Muscle of leg (tissue), 11 donors: Measurements from ENCODE around the gene PRPF38B. TPM values are rescaled to one million over a fixed set of nuclear protein-coding genes. Genes with fewer than 3 reads are reported as not detected.
"Not testable (repeated sequence)": the region's sequence is repeated elsewhere in the genome, so short reads cannot be mapped to it uniquely, and the experiment has no call there.

ENCODE experiments used
- DNase-seq: peaks from one replicate; pipeline ENCODE4 v3.0.0; 2013
- H3K27ac ChIP-seq: one replicate; pipeline ENCODE4 v1.5.1; 2013; ENCODE audit warnings: mild to moderate bottlenecking, low read length, control low read depth
- H3K27me3 ChIP-seq: one replicate; pipeline ENCODE4 v1.6.1; 2013; ENCODE audit warnings: low read length; ENCODE audit not compliant: control insufficient read depth, insufficient read depth
- H3K36me3 ChIP-seq: one replicate; pipeline ENCODE4 v1.6.1; 2013; ENCODE audit warnings: low read length; ENCODE audit not compliant: control insufficient read depth, insufficient read depth
- H3K4me1 ChIP-seq: one replicate; pipeline ENCODE4 v1.6.1; 2013; ENCODE audit warnings: low read length; ENCODE audit not compliant: control insufficient read depth, insufficient read depth
- H3K4me3 ChIP-seq: one replicate; pipeline ENCODE4 v1.5.1; 2013; ENCODE audit warnings: low read length, control low read depth
- H3K9me3 ChIP-seq: replicated peaks from 2 replicates; pipeline ENCODE4 v1.6.1; 2013; ENCODE audit warnings: low read depth, low read length; ENCODE audit not compliant: control insufficient read depth
- WGBS: methylation state at CpG from one replicate; pipeline ENCODE4 v1.1.5; 2013; ENCODE audit warnings: missing lambda C conversion rate; ENCODE audit not compliant: insufficient coverage; 5-methylcytosine and 5-hydroxymethylcytosine counted together
- polyA plus RNA-seq, 8 donors: library from polyadenylated mRNA; unstranded; fragments of 120-200 nt; gene quantifications; one replicate each; pipeline versions ENCODE4 v1.2.1 to v1.2.3, GENCODE V29; 2013; ENCODE audit warnings: inconsistent platforms in 1 of 8, low replicate concordance in 1 of 8; ENCODE audit not compliant: insufficient read length in 8 of 8, insufficient read depth in 1 of 8
- total RNA-seq: library from RNA; stranded (reverse); fragments of 120-200 nt; gene quantifications from one replicate; pipeline ENCODE4 v1.2.4, GENCODE V29; 2013

The PRPF38B gene
- total and polyA plus RNA-seq, 9 donors, result 13.7 to 55.8 (median 43.6) TPM

DNA sequence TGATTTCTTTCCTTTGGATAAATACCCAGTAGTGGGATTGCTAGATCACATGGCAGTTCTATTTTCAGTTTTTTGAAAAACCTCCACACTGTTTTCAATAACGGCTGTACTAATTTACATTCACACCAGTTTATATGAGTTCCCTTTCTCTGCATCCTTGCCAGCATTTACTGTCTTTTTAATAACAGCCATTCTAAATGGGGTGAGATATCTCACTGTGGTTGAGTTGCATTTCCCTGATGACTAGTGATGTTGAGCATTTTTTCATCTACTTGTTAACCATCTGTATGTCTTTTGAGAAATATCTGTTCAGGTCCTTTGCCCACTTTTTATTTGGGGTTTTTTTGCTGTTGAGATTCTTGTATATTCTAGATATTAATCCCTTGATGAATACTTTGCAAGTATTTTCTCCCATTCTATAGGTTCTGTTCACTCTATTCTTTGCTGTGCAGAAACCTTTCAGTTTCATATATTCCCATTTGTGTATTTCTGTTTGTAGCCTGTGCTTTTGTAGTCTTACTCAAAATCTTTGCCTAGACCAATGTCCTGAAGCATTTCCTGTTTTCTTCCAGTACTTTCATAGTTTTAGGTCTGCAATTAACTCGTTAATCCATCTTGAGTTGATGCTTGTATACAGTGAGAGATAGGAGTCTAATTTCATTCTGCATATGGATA, 38.5 kb upstream of the PRPF38B start:
- no CpG with 5 or more reads among the region's 2 CpGs for WGBS
- H3K27ac ChIP-seq, result no peak overlapping the region
- H3K27me3 ChIP-seq, result no peaks in the 10 kb centered on the region
- H3K9me3 ChIP-seq, result no peaks in the 10 kb centered on the region
- no peaks in the 10 kb centered on the region for H3K4me1 ChIP-seq
- H3K36me3 ChIP-seq, result peaks cover 9% of the 10 kb centered on the region
- H3K4me3 ChIP-seq, result no peak overlapping the region
- DNase-seq, result no peak

DNA sequence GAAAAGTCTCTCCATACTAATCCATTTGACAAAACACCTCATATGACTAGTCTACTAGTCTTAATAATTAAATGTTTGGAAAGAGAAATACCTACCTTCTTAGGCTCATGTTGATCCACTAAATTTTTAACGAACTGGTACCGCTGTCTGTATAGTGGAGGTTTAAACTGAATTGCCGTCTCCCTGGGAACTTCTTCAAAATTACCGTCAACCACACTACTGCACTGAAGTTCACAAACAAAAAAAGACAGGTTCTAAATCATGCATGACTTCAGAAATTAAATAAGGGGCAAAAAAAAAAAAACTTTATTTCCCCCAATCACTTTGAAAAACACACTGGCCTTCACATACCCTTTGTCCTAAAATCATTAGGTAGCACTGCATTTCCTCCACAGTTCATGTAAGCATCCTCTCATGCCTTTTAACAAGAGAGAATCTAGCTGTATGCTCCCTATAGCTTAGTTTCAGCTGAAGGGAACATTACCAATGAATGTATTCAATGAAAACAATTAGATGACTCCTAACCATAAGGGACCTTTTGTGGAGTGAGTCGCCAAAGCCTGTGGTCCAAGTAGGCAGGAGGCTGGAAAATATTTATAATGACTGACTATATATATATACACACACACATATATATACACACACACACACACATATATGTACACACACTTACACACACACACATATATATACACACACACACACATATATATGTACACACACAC, 34.6 kb upstream of the PRPF38B start:
- Histone ChIP-seq H3K4me1 (peaks cover 9% of the 10 kb centered on the region), H3K27me3 (no peaks in the 10 kb centered on the region), H3K9me3 (no peaks in the 10 kb centered on the region), H3K4me3 (no peak overlapping the region), H3K27ac (no peak overlapping the region), H3K36me3 (no peaks in the 10 kb centered on the region)
- WGBS, result no CpG with 5 or more reads among the region's 5 CpGs
- DNase-seq, result no peak

DNA sequence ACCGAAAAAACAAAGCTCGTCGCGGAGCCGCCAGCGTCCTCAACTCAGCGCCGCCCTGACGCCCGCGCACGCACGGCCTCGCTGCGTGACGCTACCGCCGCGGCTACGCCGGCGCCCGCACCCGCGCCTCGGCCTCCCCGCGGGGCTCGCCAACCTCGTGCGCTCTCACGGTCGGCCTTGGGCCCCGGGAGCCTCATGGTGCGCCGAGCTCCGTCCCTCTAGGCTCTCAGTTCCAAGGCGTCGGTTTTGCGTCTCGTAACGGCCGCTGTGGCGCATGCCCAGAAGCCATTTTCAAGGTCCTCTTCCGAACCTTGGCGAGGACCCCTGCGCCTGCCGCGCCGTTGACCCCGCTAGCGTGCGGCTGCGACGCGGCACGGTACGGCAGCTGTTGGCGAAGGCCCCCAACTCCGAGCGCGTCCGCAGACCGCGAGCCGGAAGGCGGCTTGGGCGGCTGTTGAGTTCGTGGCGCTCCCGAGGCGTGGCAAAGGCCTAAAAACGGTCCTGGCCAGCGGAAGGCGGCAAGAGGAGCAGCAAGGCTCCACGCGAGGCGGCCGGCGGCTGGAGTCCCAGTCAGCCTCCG, 31.0 kb upstream of the PRPF38B start, which contains the start of gene HENMT1:
HENMT1 (minus strand) TSS at position 64 of the 580 bp plus-strand sequence. CDS start 1,209 bp downstream, outside the sequence.
- DNase-seq, result peak; percentile 90
- Histone ChIP-seq H3K27me3 (no peaks in the 10 kb centered on the region), H3K4me1 (peaks cover 9% of the 10 kb centered on the region), H3K9me3 (no peaks in the 10 kb centered on the region), H3K27ac (peak within 1 kb of the TSS; percentile 96), H3K36me3 (peaks cover 2% of the 10 kb centered on the region), H3K4me3 (peak within 1 kb of the TSS; percentile 65)
- WGBS, result under 1% methylated on average over 81 of the region's 81 CpGs

DNA sequence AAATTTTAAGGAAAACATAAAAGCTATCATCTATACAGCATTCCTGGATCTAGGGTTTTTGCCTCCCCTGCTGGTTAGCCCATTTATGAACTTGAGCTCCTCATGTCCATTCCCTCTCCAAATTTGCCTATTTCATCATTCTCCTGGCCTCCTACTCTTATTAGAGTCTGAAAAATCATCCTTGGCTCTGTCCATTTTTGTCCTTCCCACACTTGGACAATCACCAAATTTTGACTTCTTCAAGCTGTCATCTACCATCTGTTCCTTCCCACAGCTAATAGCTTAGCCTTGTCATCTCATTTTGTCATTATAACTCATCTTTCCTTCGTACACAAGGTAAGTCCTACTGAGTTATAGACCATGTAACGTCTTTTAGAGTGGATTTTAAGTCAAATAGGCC, 29.0 kb upstream of the PRPF38B start:
- Histone ChIP-seq H3K27me3 (no peaks in the 10 kb centered on the region), H3K9me3 (no peaks in the 10 kb centered on the region), H3K36me3 (peaks cover 3% of the 10 kb centered on the region), H3K27ac (no peak overlapping the region), H3K4me1 (peaks cover 9% of the 10 kb centered on the region), H3K4me3 (no peak overlapping the region)
- WGBS, result no CpG with 5 or more reads among the region's 2 CpGs
- DNase-seq, result peak; percentile 38

DNA sequence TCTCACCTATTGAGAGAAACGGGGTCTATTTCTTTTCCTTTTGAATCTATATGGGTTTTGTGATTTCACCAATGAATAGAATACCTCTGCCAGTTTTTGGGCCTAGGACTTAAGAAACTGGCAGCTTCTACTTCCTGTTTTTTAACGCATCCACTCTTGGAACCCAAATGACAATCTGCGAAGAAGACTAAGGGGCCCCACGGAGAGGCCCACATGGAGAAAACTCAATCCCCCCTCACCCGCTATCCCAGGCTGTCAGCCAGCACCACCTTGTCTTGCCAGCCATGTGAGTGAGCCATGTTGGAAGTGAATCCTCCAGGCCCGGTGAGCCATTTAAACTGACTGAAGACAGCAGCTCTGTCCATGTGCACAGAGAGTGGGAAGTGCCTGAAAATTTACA, 27.6 kb upstream of the PRPF38B start:
- WGBS, result 83% methylated on average over 1 of the region's 6 CpGs
- H3K4me1 ChIP-seq, result peaks cover 9% of the 10 kb centered on the region

DNA sequence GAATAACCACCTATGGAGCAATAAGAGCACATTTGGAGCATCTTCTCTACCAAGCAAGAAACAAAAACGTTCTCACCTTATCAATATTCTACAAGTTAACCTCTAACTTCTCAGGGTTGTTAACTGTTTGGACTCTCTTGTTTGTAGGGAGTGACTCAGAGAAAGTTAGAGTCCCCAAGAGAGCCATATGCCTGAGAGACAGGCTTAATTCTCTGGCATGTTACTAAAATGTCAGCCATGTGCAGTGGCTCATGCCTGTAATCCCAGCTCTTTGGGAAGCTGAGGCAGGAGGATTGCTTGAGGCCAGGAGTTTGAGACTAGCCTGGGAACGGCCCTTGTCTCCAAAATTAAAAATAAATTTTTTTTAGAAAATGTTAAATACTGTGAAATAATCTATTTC, 27.0 kb upstream of the PRPF38B start:
- Histone ChIP-seq H3K4me1 (peaks cover 9% of the 10 kb centered on the region), H3K36me3 (peaks cover 3% of the 10 kb centered on the region), H3K27me3 (no peaks in the 10 kb centered on the region), H3K9me3 (no peaks in the 10 kb centered on the region), H3K27ac (no peak overlapping the region), H3K4me3 (no peak overlapping the region)
- no peak for DNase-seq
- WGBS, result no CpG with 5 or more reads among the region's 2 CpGs

More for the DNA sequence above, 27.6 kb upstream of the PRPF38B start:
- H3K9me3 ChIP-seq, result no peaks in the 10 kb centered on the region
- H3K36me3 ChIP-seq, result peaks cover 3% of the 10 kb centered on the region
- no peaks in the 10 kb centered on the region for H3K27me3 ChIP-seq
- no peak overlapping the region for H3K4me3 ChIP-seq
- no peak for DNase-seq
- H3K27ac ChIP-seq, result no peak overlapping the region

DNA sequence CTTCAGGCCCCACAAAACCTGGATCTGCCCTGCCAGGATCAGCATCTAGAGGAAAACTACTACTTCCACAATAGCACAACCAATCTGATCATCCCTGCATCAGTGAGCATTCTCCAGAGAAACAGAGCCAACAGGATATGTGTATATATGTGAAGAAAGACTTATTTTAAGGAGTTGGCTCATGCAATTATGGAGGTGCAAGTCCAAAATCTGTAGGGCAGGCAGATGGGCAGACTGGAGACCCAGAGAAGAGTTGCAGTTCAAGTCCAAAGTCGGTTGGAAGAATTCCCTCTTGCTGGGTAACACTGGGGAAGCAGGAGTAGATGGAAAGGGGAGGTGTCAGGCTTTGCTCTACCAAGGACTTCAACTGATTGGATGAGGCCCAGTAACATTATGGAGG, 26.3 kb upstream of the PRPF38B start:
- peaks cover 9% of the 10 kb centered on the region for H3K4me1 ChIP-seq
- no peak overlapping the region for H3K4me3 ChIP-seq
- DNase-seq, result no peak
- no peak overlapping the region for H3K27ac ChIP-seq
- peaks cover 3% of the 10 kb centered on the region for H3K36me3 ChIP-seq
- H3K27me3 ChIP-seq, result no peaks in the 10 kb centered on the region
- no peaks in the 10 kb centered on the region for H3K9me3 ChIP-seq
- 30% methylated on average over 1 of the region's 1 CpG for WGBS

DNA sequence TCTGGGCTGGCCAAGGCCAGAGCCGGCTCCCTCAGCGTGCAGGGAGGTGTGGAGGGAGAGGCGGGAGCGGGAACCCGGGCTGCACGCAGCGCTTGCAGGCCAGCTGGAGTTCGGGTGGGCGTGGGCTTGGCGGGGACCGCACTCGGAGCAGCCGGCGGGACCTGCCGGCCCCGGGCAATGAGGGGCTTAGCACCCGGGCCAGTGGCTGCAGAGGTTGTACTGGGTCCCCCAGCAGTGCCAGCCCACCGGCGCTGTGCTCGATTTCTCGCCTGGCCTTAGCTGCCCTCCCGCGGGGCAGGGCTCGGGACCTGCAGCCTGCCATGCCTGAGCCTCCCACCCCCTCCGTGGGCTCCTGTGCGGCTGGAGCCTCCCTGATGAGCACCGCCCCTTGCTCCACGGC, 24.7 kb upstream of the PRPF38B start:
- H3K9me3 ChIP-seq, H3K4me3 ChIP-seq, H3K36me3 ChIP-seq, H3K27me3 ChIP-seq, H3K4me1 ChIP-seq, H3K27ac ChIP-seq, DNase-seq: not testable (repeated sequence)
- WGBS, result 97% methylated on average over 25 of the region's 28 CpGs

DNA sequence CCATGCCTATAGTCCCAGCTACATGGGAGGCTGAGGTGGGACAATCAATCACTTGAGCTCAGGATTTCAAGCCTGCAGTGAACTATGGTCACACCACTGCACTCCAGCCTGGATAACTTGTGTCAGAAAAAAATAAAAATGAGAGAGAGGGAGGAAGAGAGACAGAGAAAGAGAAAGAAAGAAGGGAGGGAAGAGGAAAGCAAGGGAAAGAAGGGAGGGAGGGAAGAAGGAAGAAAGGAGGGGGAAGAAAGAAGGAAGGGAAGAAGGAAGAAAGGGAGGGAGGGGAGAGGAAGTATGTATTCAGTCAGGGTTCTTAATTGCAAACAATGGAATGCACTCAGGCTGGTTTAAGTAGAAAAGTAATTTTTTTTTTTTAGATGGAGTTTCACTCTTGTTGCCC, 23.3 kb upstream of the PRPF38B start:
- peaks cover 3% of the 10 kb centered on the region for H3K36me3 ChIP-seq
- no peak for DNase-seq

DNA sequence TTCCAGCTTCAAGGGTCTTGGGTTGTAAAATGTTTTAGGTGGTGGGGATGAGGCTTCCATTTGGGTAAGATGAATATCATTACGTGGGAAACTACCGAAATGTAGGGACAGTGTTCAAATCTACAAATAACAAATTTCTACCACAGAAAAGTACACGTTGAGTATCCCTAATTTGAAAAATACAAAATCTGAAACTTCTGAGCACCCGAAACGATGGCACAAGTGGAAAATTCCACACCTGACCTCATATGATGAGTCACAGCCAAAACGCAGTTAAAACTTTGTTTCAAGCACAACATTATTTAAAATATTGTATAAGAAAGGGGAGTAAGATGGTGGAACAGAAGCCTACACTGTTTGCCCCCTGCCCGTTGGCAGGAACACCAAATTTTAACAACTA, 22.4 kb upstream of the PRPF38B start:
- Histone ChIP-seq H3K27ac (no peak overlapping the region), H3K4me1 (no peaks in the 10 kb centered on the region), H3K36me3 (peaks cover 3% of the 10 kb centered on the region), H3K4me3 (no peak overlapping the region), H3K27me3 (no peaks in the 10 kb centered on the region), H3K9me3 (no peaks in the 10 kb centered on the region)
- no peak for DNase-seq
- 90% methylated on average over 2 of the region's 7 CpGs for WGBS

More for the DNA sequence above, 23.3 kb upstream of the PRPF38B start:
- Histone ChIP-seq H3K4me3 (no peak overlapping the region), H3K27ac (no peak overlapping the region), H3K27me3 (no peaks in the 10 kb centered on the region), H3K4me1 (no peaks in the 10 kb centered on the region), H3K9me3 (no peaks in the 10 kb centered on the region)
